HG02870 (cell line): ENCODE results near the gene CFHR2.
"Not testable (repeated sequence)": the region's sequence is repeated elsewhere in the genome, so short reads cannot be mapped to it uniquely, and the experiment has no call there.

Experiments
- ATAC-seq: cut with Tn5 transposase; IDR thresholded peaks from one replicate; pipeline ENCODE4 v1.9.1; 2021; ENCODE audit warnings: mild to moderate bottlenecking, moderate library complexity; ENCODE audit not compliant: unreplicated experiment

The CFHR2 gene

GRCh38 chr1:196943568-196943967, at the start of gene CFHR2:
CFHR2 (plus strand) TSS chr1:196943738; CDS start chr1:196943881, 143 bp downstream.
- ATAC-seq, result not testable (repeated sequence)

DNA sequence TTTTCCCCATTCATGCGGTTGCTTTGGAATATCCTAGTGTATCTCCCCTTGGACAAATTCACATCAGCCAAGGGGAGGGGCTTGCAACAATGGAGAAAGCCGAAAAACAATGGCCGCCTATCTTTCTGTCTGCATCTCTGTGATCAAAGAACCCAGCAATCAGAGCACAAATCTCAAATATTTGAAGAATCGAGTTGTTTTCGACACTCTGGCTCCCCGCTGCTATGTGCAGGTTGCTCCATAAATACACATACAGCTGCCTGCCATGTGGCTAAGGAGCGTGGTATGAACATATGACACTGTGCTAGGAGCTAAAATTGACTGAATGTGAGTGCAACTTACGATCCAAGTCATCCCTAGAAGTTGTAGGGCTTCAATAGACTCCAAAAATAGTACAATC, 47.2 kb upstream of the CFHR2 start:
- ATAC-seq, result no peak

DNA sequence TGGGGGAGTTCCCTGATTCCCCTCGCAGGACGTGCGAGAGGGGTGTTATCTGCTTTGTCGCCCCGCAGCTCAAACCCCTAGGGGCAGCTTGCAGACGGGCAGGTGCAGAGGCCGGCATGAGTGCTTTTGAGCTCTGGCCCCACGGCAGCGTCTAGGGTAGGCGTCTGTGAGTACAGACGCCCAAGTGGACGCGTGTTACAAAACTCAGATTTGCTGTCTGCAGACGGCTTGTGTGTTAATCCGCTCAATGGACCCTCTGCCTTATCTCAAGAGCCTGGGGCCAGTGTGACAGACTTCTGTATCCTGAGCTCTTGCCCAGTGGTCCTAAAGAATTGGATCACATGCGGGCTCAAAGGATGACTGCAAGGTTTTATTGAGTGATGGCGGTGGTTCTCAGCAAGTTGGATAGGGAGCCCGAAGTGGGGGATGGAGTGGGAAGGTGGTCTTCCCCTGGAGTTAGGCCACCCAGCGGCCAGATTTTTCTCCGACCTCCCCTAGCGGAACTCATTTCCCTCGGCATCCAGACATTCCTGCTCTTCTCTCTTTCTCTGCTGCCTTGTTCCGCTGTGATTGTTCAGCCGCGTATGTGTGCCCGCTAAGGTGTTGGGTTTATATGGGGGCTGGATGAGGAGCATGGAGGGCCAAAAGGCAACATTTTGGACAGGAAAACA, 46.2 kb upstream of the CFHR2 start:
- ATAC-seq, result no peak

- ATAC-seq, result no peak
These were observed 41.2 kb upstream of the CFHR2 start for GRCh38 chr1:196902344-196902743.

DNA sequence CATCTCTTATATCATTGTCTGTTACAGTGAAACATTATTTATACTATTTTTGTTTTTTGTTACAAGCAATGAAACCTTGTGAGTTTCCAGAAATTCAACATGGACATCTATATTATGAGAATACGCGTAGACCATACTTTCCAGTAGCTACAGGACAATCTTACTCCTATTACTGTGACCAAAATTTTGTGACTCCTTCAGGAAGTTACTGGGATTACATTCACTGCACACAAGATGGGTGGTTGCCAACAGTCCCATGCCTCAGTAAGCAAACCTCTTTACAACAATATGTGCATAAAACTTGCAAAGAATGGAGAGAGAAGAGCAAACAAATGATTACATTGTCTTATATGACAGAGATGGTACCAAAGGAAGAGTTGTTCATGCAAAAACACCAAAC, 33.3 kb upstream of the CFHR2 start:
- ATAC-seq, result no peak

DNA sequence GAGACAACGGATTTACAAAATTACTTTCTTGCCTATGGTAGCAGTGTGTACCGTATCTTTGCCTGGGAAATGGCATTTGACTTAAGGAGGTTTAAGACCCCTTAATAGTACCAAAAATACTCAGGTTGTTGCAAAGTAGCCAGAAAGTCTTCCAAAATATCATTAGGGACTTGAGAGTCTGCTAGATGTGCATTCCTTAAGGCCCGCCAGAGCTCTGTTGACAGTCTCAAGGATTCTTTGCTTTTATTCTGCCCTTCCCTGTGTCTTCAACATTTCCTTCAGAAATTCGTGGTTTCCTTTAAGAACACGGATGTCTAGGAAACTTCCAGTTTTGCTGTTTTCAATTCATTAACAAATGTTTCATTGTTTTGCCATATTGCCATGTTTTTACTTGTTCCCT, 31.3 kb upstream of the CFHR2 start:
- not testable (repeated sequence) for ATAC-seq

GRCh38 chr1:196926839-196927238, 16.7 kb upstream of the CFHR2 start:
- not testable (repeated sequence) for ATAC-seq

DNA sequence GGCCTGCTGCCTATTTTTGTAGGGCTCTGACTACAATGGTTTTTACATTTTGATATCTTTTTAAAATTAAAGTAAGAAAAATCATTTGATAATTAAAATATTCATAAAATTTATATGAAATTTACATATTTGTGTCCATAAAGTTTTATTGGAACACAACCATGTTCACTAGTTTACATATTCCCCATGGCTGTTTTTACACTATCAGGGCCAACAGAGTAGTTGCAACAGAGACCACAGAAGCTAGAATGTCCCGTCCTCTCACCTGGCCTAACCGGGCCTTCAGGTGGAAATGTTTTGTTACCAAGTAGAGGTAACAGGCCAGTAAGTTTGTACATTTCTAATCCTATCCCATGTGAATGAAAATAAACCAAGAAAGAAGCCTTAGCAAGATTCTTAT, 10.7 kb upstream of the CFHR2 start:
- ATAC-seq, result not testable (repeated sequence)

- ATAC-seq, result no peak
These were observed 9.9 kb upstream of the CFHR2 start for GRCh38 chr1:196933531-196934189.

- ATAC-seq, result not testable (repeated sequence)
These were observed 2.1 kb upstream of the CFHR2 start for GRCh38 chr1:196941474-196941873.

DNA sequence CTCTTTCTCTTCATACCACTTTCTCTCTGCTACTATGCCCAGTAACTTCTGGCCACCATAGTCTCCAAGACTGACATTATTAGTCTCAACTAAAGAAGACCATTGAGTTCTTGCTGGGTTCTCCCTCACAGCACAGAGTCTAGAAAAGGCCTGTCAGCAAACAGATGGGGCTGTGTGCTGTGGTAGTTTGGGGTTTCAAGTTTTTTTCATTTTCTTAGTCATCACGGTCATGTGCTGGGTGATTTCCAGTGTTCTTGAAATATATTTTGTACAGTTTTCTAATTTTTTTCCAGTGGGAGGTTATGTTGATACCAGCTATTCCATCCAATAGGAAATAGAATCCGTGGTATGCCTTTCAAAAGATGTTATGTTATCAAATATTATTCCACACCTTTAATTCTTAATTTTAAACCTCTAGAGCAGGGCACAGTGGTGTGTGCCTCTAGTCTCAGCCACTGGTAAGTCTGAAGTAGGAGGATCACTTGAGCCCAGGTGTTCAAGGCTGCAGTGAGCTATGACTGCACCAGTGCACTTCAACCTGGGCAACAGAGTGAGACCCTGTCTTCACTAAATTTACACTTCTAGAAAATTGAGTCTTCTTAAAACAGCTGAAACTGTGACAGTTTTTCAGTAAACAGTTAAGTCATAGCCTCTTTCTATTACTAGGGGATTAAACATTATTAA, 8.3 kb downstream of the CFHR2 start:
- ATAC-seq, result peak; percentile 97

- no peak for ATAC-seq
These were observed 11.2 kb downstream of the CFHR2 start for GRCh38 chr1:196954778-196955177.

DNA sequence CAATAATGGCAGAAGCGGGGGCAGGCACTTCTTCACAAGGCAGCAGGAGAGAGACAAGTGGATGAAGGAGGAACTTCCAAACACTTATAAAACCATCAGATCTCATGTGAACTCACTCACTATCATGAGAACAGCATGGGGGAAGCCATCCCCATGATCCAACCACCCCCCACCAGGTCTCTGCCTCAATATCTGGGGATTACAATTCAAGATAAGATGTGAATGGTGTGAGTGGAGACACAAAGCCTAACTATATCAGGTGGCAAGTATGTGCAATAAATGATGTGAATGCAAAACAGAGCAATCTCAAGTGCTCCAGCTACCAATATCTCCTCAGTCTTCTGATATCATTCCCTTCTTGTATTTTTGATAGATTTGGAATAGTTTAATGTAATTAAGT, 12.4 kb downstream of the CFHR2 start:
- ATAC-seq, result no peak

GRCh38 chr1:196960854-196961253, 17.3 kb downstream of the CFHR2 start:
- peak; percentile 92 for ATAC-seq

DNA sequence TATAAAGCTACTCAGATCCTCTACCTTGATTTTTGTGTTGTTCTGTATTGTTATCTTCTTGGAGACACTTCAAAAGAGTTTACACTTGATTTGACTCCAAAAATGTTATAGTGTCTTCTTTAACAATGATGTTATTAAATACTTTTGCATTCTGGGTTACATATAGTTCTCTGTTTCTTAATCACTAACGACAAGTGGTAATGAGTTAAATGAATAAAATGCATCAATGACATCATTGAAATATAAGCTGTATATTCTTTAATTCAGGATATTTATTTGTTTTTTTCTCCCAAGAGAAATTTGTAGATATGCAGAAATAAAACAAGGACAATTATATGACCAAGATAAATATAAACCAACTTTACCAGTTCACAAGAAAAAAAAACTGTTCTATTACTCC, 26.6 kb downstream of the CFHR2 start:
- ATAC-seq, result no peak

DNA sequence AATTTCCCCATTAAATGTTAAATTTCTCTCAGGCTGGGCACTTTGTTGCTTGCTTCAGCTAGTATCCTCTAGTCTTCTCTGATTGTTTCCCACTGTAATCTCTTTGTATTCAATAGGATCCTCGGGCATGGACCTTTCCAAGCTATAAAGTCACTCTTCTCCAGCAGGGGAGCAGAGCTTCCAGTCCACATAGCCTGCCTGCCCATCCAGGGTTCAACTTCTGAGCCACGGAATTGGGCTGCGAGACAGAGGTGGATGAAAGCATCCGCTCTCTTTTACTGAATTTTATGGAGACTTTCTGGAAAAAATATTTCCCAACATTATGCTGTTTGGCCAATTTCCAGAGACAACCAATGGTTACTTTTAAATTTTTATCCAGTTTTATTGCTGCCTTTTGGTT, 32.7 kb downstream of the CFHR2 start:
- no peak for ATAC-seq

- ATAC-seq, result no peak
These were observed 33.7 kb downstream of the CFHR2 start, which contains the start of gene CFHR5 for GRCh38 chr1:196977278-196977677. CFHR5 (plus strand) TSS chr1:196977556; CDS start chr1:196977665, 109 bp downstream.

DNA sequence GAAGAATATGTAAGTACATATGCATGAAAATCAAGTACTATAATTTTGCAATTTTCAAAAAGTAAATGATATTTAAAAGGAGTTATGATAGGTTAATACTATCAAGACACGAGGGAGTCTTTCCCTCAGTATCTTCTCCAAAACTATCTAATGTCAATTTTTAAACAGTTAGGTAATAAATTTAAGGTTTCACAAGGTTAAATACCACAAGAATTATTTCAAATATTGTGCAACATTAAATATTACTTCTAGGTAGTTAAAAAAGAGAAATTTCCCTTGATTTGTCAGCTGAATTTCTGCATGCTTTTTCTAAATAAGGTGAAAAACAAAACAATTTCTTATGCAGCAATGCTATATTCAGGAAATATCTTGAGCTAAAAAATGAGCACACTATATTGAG, 37.3 kb downstream of the CFHR2 start:
- ATAC-seq, result no peak

- not testable (repeated sequence) for ATAC-seq
These were observed 38.7 kb downstream of the CFHR2 start for GRCh38 chr1:196982247-196982646.

DNA sequence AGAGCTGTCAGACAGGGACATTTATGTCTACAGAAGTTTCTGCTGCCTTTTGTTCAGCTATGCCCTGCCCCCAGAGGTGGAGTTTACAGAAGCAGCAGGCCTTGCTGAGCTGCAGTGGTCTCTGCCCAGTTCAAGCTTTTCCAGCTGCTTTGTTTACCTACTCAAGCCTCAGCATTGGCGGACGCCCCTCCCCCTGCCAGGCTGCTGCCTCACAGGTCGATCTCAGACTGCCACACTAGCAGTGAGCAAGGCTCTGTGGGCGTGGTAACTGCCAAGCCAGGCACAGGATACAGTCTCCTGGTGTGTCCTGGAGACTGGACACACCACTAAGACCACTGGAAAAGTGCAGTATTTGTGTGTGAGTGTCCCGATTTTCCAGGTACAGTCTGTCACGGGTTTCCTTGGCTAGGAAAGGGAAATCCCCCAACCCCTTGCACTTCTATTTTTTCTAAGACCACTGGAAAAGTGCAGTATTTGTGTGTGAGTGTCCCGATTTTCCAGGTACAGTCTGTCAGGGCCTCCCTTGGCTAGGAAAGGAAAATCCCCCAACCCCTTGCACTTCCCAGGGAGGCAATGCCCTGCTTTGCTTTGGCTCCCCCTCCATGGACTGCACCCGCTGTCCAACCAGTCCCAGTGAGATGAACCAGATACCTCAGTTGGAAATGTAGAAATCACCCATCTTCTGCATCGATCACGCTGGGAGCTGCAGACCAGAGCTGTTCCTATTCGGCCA, 48.5 kb downstream of the CFHR2 start:
- ATAC-seq, result not testable (repeated sequence)

- no peak for ATAC-seq
These were observed 50.4 kb downstream of the CFHR2 start for GRCh38 chr1:196993916-196994315.
